Stomach (tissue), 9 donors: Measurements from ENCODE around the gene SMARCC1. TPM values are rescaled to one million over a fixed set of nuclear protein-coding genes. Genes with fewer than 3 reads are reported as not detected.
A peak's percentile ranks its signal among the peaks of the same experiment; 100 is the strongest.

Experiments used
- DNase-seq, 2 donors: peaks; one replicate each; pipeline versions ENCODE4 v3.0.0 to v3.0.0-alpha.2; 2013 to 2019
- H3K27ac ChIP-seq, 5 donors: fragments of 200-600 bp in 4 of 5; sonication (generic) in 4 of 5; one replicate each; pipeline ENCODE4 v1.5.1; 2013 to 2019; ENCODE audit warnings: mild to moderate bottlenecking in 1 of 5, moderate library complexity in 1 of 5
- H3K27me3 ChIP-seq, 3 donors: fragments of 200-600 bp; sonication (generic); one replicate each; pipeline ENCODE4 v1.5.1; 2017 to 2019; ENCODE audit warnings: mixed run types in 1 of 3
- H3K36me3 ChIP-seq, 4 donors: fragments of 200-600 bp; sonication (generic); 1 replicate in 3 of 4; 2 replicates in 1 of 4; pipeline ENCODE4 v1.5.1; 2016 to 2019
- H3K4me1 ChIP-seq, 4 donors: fragments of 200-600 bp; sonication (generic); one replicate each; pipeline ENCODE4 v1.5.1; 2016 to 2019
- H3K4me3 ChIP-seq, 4 donors: fragments of 200-600 bp; sonication (generic) in 3 of 4; one replicate each; pipeline ENCODE4 v1.5.1; 2016 to 2019; ENCODE audit warnings: mild to moderate bottlenecking in 1 of 4
- H3K9me3 ChIP-seq, 4 donors: fragments of 200-600 bp; sonication (generic); one replicate each; pipeline ENCODE4 v1.5.1; 2016 to 2019
- EP300 ChIP-seq: sonication (generic); formaldehyde crosslinking; IDR thresholded peaks from one replicate; pipeline ENCODE4 v1.6.1; 2017; ENCODE audit warnings: antibody characterized with exemption
- POLR2A ChIP-seq, 4 donors: fragments of 450-650 bp; IDR thresholded peaks; one replicate each; pipeline ENCODE4 v1.6.1; 2016; ENCODE audit warnings: antibody characterized with exemption in 4 of 4, control low read depth in 2 of 4, mild to moderate bottlenecking in 1 of 4, moderate library complexity in 1 of 4
- POLR2AphosphoS5 ChIP-seq, 3 donors: sonication (generic); formaldehyde crosslinking; IDR thresholded peaks; one replicate each; pipeline ENCODE4 v1.6.1; 2016; ENCODE audit warnings: antibody characterized with exemption in 3 of 3
- WGBS, 5 donors: extraction: QIAGEN DNeasy Blood & Tissue Kit in 3 of 5; methylation state at CpG; one replicate each; pipeline versions ENCODE4 v1.1.5 to v1.1.7; 2013 to 2018; 5-methylcytosine and 5-hydroxymethylcytosine counted together
- intact Hi-C: fragments of 100-400 bp; cut with DNase I; formaldehyde crosslinking; loops from one replicate; pipeline ENCODE4 v1.15.1; 2023; ENCODE audit warnings: low total_unique reads
- polyA plus RNA-seq, 3 donors: library from polyadenylated mRNA; stranded (reverse); fragments of 200-250 nt; gene quantifications; one replicate each; pipeline ENCODE4 v1.2.3, GENCODE V29; 2013
- total RNA-seq, 5 donors: library from RNA; depleted of rRNA; stranded (reverse); fragments of >200 nt; gene quantifications; one replicate each; pipeline versions ENCODE4 v1.1.0 to v1.2.3, GENCODE V29; 2014 to 2016
- TF ChIP-seq, protein P1 (sequence below), 7 experiments: fragments of 450-650 bp in 4 of 7; fragments of 200-600 bp in 3 of 7; sonication (generic) in 3 of 7; IDR thresholded peaks; one replicate each; pipeline ENCODE4 v1.5.1; 2016 to 2019; ENCODE audit warnings: antibody characterized with exemption in 7 of 7, control low read depth in 2 of 7, mild to moderate bottlenecking in 1 of 7
- donor health status: healthy with polysubstance abuse.
- donor health status: Bipolar disorder and iron deficiency.
- donor health status: healthy.

Gene SMARCC1
- total and polyA plus RNA-seq, 8 donors = 8.6 to 64.3 (median 27.3) TPM

DNA sequence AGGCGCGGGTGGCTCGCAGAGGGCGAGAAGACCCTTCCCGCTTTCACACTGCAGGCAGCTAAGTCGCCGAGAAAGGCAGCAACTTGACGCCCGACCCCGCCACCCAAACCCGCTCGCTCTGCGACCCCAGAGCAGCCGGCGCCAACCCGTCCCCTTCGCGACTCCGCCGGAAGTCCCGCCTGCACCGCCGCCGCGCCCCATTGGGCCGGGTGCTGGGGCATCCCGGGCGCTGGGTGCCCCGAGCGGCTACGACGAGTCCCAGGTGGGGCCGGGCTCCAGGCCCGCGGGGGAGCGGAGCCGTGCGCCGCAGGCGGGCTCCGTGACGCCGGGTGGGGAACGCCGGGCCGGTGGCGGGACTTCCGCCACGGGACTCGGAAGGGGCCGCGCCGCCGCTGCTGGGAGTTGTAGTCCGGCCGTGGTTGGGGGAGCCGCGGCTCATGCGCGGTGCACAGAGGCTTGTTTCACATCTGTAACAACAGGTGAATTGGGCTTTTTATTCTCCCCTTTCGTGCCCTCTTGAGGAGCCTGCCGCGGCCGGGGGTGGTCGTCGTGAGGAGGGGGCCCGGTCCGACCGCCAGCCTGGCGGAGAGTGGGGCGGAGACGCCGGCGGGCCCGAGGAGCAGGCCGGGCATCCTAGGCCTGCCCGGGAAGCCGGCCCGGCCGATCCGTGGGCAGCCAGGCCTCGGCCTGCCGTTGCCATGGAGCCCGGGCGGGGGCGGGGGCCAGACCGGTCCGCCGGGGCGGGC lies 21.2 kb upstream of the SMARCC1 start, which contains the start of gene DHX30:
DHX30 (plus strand) TSS at position 405 of the 746 bp plus-strand sequence. CDS start 7,546 bp downstream, outside the sequence.
- no peak for TF ChIP-seq POLR2A (IDR thresholded peaks at IDR 0.05)
- TF ChIP-seq POLR2AphosphoS5 (IDR thresholded peaks at IDR 0.05) = peak; percentile 14 to 74 (median 66)
- TF ChIP-seq, protein P1, sequence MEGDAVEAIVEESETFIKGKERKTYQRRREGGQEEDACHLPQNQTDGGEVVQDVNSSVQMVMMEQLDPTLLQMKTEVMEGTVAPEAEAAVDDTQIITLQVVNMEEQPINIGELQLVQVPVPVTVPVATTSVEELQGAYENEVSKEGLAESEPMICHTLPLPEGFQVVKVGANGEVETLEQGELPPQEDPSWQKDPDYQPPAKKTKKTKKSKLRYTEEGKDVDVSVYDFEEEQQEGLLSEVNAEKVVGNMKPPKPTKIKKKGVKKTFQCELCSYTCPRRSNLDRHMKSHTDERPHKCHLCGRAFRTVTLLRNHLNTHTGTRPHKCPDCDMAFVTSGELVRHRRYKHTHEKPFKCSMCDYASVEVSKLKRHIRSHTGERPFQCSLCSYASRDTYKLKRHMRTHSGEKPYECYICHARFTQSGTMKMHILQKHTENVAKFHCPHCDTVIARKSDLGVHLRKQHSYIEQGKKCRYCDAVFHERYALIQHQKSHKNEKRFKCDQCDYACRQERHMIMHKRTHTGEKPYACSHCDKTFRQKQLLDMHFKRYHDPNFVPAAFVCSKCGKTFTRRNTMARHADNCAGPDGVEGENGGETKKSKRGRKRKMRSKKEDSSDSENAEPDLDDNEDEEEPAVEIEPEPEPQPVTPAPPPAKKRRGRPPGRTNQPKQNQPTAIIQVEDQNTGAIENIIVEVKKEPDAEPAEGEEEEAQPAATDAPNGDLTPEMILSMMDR (IDR thresholded peaks at IDR 0.05) = no peak

DNA sequence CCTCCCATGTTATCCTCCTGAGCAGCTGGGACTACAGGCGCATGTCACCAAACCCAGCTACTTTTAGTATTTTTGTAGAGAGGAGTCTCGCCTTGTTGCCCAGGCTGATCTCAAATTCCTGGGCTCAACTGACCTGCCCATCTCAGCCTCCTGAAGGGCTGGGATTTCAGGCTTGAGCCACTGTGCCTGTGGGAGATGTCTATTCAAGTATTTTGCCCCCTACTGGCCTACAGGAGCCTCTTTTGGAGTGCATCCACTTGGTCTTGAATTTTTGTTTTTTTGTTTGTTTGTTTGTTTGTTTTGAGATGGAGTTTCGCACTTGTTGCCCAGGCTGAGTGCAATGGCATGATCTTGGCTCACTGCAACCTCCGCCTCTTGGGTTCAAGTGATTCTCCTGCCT lies 18.0 kb upstream of the SMARCC1 start:
- intact Hi-C loops = no loop called here
- Histone ChIP-seq H3K27me3 (no peaks in the 10 kb centered on the region), H3K36me3 (no peaks in the 10 kb centered on the region), H3K27ac (no peak overlapping the region), H3K9me3 (no peaks in the 10 kb centered on the region), H3K4me1 (peaks cover 14 to 24% (median 21%) of the 10 kb centered on the region in 4 donors), H3K4me3 (no peak overlapping the region)
- no peak for DNase-seq
- 73 to 87% (median 85%) methylated on average over 4 of the region's 4 CpGs for WGBS, 5 donors
- TF ChIP-seq POLR2AphosphoS5 (IDR thresholded peaks at IDR 0.05) = no peak
- TF ChIP-seq, protein P1 (IDR thresholded peaks at IDR 0.05) = peak in 1 of 7 experiments; percentile 12
- no peak for TF ChIP-seq POLR2A (IDR thresholded peaks at IDR 0.05)
- no peak for TF ChIP-seq EP300

More for the DNA sequence above, 21.2 kb upstream of the SMARCC1 start, which contains the start of gene DHX30:
- Histone ChIP-seq H3K27me3 (no peaks in the 10 kb centered on the region), H3K27ac (peak within 1 kb of the TSS; percentile 98 to 99 (median 98)), H3K36me3 (peaks cover 18 to 27% (median 27%) of the 10 kb centered on the region in 4 donors), H3K4me1 (peaks cover 14 to 29% (median 24%) of the 10 kb centered on the region in 4 donors), H3K4me3 (peak within 1 kb of the TSS; percentile 77 to 92 (median 84)), H3K9me3 (no peaks in the 10 kb centered on the region)
- intact Hi-C loops = no loop called here
- peak; percentile 89 to 96 for DNase-seq
- 0% methylated on average over 43 to 90 of the region's 90 CpGs for WGBS, 5 donors

DNA sequence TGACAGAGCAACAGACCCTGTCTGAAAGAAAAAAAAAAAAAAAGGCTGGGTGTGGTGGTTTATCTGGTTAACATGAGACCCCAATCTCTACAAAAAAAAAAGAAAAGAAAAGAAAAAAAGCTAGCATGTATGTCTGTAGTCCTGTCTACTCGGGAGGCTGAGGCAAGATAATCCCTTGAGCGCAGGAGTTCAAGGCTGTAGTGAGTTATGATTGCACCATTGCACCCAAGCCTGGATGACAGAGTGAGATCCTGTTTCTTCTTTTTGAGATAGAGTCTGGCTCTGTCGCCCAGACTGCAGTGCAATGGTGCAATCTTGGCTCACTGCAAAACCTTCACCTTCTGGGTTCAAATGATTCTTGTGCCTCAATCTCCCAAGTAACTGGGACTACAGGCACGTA lies 12.9 kb upstream of the SMARCC1 start:
- no peak for DNase-seq
- TF ChIP-seq, protein P1 (IDR thresholded peaks at IDR 0.05) = no peak
- TF ChIP-seq EP300 (no peak), POLR2AphosphoS5 (IDR thresholded peaks at IDR 0.05) (no peak), POLR2A (IDR thresholded peaks at IDR 0.05) (no peak)
- H3K27ac ChIP-seq = no peak overlapping the region
- peaks cover 0 to under 1% (median 0%) of the 10 kb centered on the region in 4 donors for H3K4me1 ChIP-seq
- no peaks in the 10 kb centered on the region for H3K36me3 ChIP-seq
- 67 to 85% (median 77%) methylated on average over 4 of the region's 4 CpGs for WGBS, 5 donors
- no peak overlapping the region for H3K4me3 ChIP-seq
- intact Hi-C loops = loop anchor here (5.0 kb wide), 1 partner anchor 272 kb away; no protein-coding TSS in a partner anchor
- no peaks in the 10 kb centered on the region for H3K9me3 ChIP-seq
- no peaks in the 10 kb centered on the region for H3K27me3 ChIP-seq

DNA sequence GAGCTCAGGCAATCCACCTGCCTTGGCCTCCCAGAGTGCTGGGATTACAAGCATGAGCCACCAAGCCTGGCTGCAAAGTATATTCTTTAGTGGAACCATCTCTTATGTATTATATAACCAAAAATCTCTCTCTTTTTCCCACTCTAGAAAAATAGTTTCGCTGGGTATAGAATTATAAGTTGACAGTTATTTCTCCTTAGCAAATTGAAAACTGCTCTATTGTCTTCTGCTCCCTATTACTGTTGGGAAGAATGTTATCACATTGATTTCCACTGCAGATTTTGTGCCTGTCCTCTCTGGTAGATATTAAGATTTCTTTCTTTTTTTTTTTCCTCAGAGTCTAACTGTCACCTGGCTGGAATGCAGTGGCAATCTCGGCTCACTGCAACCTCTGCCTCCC lies 11.0 kb upstream of the SMARCC1 start:
- no peak overlapping the region for H3K4me3 ChIP-seq
- DNase-seq = no peak
- H3K36me3 ChIP-seq = no peaks in the 10 kb centered on the region
- TF ChIP-seq EP300 = no peak
- TF ChIP-seq, protein P1 (IDR thresholded peaks at IDR 0.05) = no peak
- no peak for TF ChIP-seq POLR2A (IDR thresholded peaks at IDR 0.05)
- TF ChIP-seq POLR2AphosphoS5 (IDR thresholded peaks at IDR 0.05) = no peak
- H3K27ac ChIP-seq = no peak overlapping the region
- H3K4me1 ChIP-seq = peaks cover 0 to 7% (median 2%) of the 10 kb centered on the region in 4 donors
- no peaks in the 10 kb centered on the region for H3K27me3 ChIP-seq
- H3K9me3 ChIP-seq = no peaks in the 10 kb centered on the region
- intact Hi-C loops = loop anchor here (5.0 kb wide), 1 partner anchor 270 kb away; no protein-coding TSS in a partner anchor
- WGBS, 5 donors = 90 to 94% (median 93%) methylated on average over 2 of the region's 2 CpGs
